H9 (cell line): ENCODE measurements around the gene ZNF385D. TPM values are rescaled to one million over a fixed set of nuclear protein-coding genes. Genes with fewer than 3 reads are reported as not detected.

Experiments
- DNase-seq: peaks from one replicate; pipeline ENCODE4 v3.0.0-alpha.2; 2017
- H2AFZ ChIP-seq: one replicate; pipeline ENCODE4 v1.6.1; 2013; ENCODE audit warnings: mild to moderate bottlenecking, low read length, control low read depth, moderate library complexity
- H2AK5ac ChIP-seq: 2 replicates; pipeline ENCODE4 v1.6.1; 2013; ENCODE audit warnings: low read length, control low read depth, mixed read lengths; ENCODE audit not compliant: insufficient read length
- H2BK120ac ChIP-seq: one replicate; pipeline ENCODE4 v1.6.1; 2013; ENCODE audit warnings: low read depth, mild to moderate bottlenecking, low read length, control low read depth, inconsistent platforms; ENCODE audit not compliant: poor library complexity, severe bottlenecking
- H2BK12ac ChIP-seq: 2 replicates; pipeline ENCODE4 v1.6.1; 2013; ENCODE audit warnings: low read length, control low read depth, mixed read lengths, low read depth; ENCODE audit not compliant: insufficient read length
- H2BK15ac ChIP-seq: 2 replicates; pipeline ENCODE4 v1.6.1; 2013; ENCODE audit warnings: low read depth, low read length, control low read depth
- H2BK20ac ChIP-seq: one replicate; pipeline ENCODE4 v1.6.1; 2013; ENCODE audit warnings: low read depth, mild to moderate bottlenecking, low read length, control low read depth, inconsistent platforms; ENCODE audit not compliant: poor library complexity, severe bottlenecking
- H2BK5ac ChIP-seq: 2 replicates; pipeline ENCODE4 v1.6.1; 2013; ENCODE audit warnings: low read length, control low read depth, mixed read lengths; ENCODE audit not compliant: insufficient read length
- H3K14ac ChIP-seq: 2 replicates; pipeline ENCODE4 v1.6.1; 2013; ENCODE audit warnings: low read length, control low read depth; ENCODE audit not compliant: insufficient read depth
- H3K18ac ChIP-seq: 2 replicates; pipeline ENCODE4 v1.6.1; 2013; ENCODE audit warnings: low read depth, mild to moderate bottlenecking, mixed read lengths, low read length, control low read depth; ENCODE audit not compliant: insufficient read length
- H3K23ac ChIP-seq: 2 replicates; pipeline ENCODE4 v1.6.1; 2013; ENCODE audit warnings: low read length, control low read depth, mixed read lengths, low read depth; ENCODE audit not compliant: insufficient read length
- H3K23me2 ChIP-seq: 2 replicates; pipeline ENCODE4 v1.6.1; 2013; ENCODE audit warnings: low read depth, mild to moderate bottlenecking, mixed read lengths, low read length, control low read depth; ENCODE audit not compliant: insufficient read length, poor library complexity, severe bottlenecking
- H3K27ac ChIP-seq: 2 replicates; pipeline ENCODE4 v1.5.1; 2013; ENCODE audit warnings: low read length, control low read depth, mixed read lengths, low read depth; ENCODE audit not compliant: insufficient read length
- H3K27me3 ChIP-seq: 2 replicates; pipeline ENCODE4 v1.6.1; 2013; ENCODE audit warnings: low read length, control low read depth, inconsistent platforms; ENCODE audit not compliant: insufficient read depth
- H3K4ac ChIP-seq: 2 replicates; pipeline ENCODE4 v1.6.1; 2013; ENCODE audit warnings: low read depth, mild to moderate bottlenecking, control low read depth, inconsistent platforms, low read length, moderate library complexity
- H3K4me1 ChIP-seq: 2 replicates; pipeline ENCODE4 v1.6.1; 2013; ENCODE audit warnings: low read length, control low read depth, inconsistent platforms; ENCODE audit not compliant: insufficient read depth
- H3K4me2 ChIP-seq: 2 replicates; pipeline ENCODE4 v1.6.1; 2013; ENCODE audit warnings: low read length, control low read depth, mixed read lengths; ENCODE audit not compliant: insufficient read length, insufficient read depth
- H3K56ac ChIP-seq: 2 replicates; pipeline ENCODE4 v1.6.1; 2013; ENCODE audit warnings: low read depth, mild to moderate bottlenecking, mixed read lengths, low read length, control low read depth; ENCODE audit not compliant: insufficient read length
- H3K79me1 ChIP-seq: 2 replicates; pipeline ENCODE4 v1.6.1; 2013; ENCODE audit warnings: low read depth, mild to moderate bottlenecking, moderate library complexity, low read length, control low read depth, inconsistent platforms; ENCODE audit not compliant: insufficient read depth, poor library complexity, severe bottlenecking
- H3K79me2 ChIP-seq: 2 replicates; pipeline ENCODE4 v1.6.1; 2013; ENCODE audit warnings: low read length, control low read depth, inconsistent platforms; ENCODE audit not compliant: insufficient read depth
- H3K9ac ChIP-seq: 2 replicates; pipeline ENCODE4 v1.6.1; 2013; ENCODE audit warnings: low read length, control low read depth, mixed read lengths; ENCODE audit not compliant: insufficient read length; ENCODE audit errors: extremely low read depth
- H3K9me3 ChIP-seq: one replicate; pipeline ENCODE4 v1.6.1; 2013; ENCODE audit warnings: low read depth, low read length, inconsistent platforms; ENCODE audit not compliant: control insufficient read depth
- H3T11ph ChIP-seq: one replicate; pipeline ENCODE4 v1.6.1; 2013; ENCODE audit warnings: mild to moderate bottlenecking, low read length, control low read depth, inconsistent platforms
- H4K20me1 ChIP-seq: one replicate; pipeline ENCODE4 v1.6.1; 2013; ENCODE audit not compliant: control insufficient read depth, insufficient read length, insufficient read depth
- H4K5ac ChIP-seq: 2 replicates; pipeline ENCODE4 v1.6.1; 2013; ENCODE audit warnings: low read depth, mild to moderate bottlenecking, mixed read lengths, low read length, control low read depth; ENCODE audit not compliant: insufficient read length
- H4K8ac ChIP-seq: replicated peaks from 2 replicates; pipeline ENCODE4 v1.6.1; 2013; ENCODE audit warnings: low read length, control low read depth, mixed read lengths, low read depth; ENCODE audit not compliant: insufficient read length
- H4K91ac ChIP-seq: 2 replicates; pipeline ENCODE4 v1.6.1; 2013; ENCODE audit warnings: low read depth, mild to moderate bottlenecking, moderate library complexity, mixed read lengths, low read length, control low read depth; ENCODE audit not compliant: insufficient read length
- H3K27ac Mint-ChIP-seq, 3 experiments: 2 replicates in 2 of 3; 3 replicates in 1 of 3; pipeline ENCODE4 v1.8.0; 2020 to 2021; ENCODE audit warnings: mixed read lengths in 3 of 3, mild to moderate bottlenecking in 1 of 3, moderate library complexity in 1 of 3
- H3K27me3 Mint-ChIP-seq: 2 replicates; pipeline ENCODE4 v1.8.0; 2021; ENCODE audit warnings: low read depth, mild to moderate bottlenecking, moderate library complexity, mixed read lengths
- H3K36me3 Mint-ChIP-seq, 3 experiments: 2 replicates in 2 of 3; 3 replicates in 1 of 3; pipeline ENCODE4 v1.8.0; 2020 to 2021; ENCODE audit warnings: low read depth in 3 of 3, mixed read lengths in 3 of 3; ENCODE audit not compliant: insufficient read depth in 1 of 3
- H3K4me1 Mint-ChIP-seq, 2 experiments: 2 replicates each; pipeline ENCODE4 v1.8.0; 2020; ENCODE audit warnings: mixed read lengths in 2 of 2
- H3K4me3 Mint-ChIP-seq, 2 experiments: 2 replicates in 1 of 2; 3 replicates in 1 of 2; pipeline ENCODE4 v1.8.0; 2020 to 2021; ENCODE audit warnings: mild to moderate bottlenecking in 2 of 2, mixed read lengths in 2 of 2, moderate library complexity in 1 of 2
- H3K9me3 Mint-ChIP-seq, 2 experiments: 2 replicates in 1 of 2; 3 replicates in 1 of 2; pipeline ENCODE4 v1.8.0; 2020; ENCODE audit warnings: mild to moderate bottlenecking in 2 of 2, mixed read lengths in 2 of 2, moderate library complexity in 1 of 2
- CTCF ChIP-seq: fragments of 200-600 bp; sonication (generic); conservative IDR thresholded peaks from 3 replicates; pipeline ENCODE4 v1.8.0; 2021; ENCODE audit warnings: antibody characterized with exemption, mild to moderate bottlenecking
- WGBS: extraction: QIAGEN DNeasy Blood & Tissue Kit; methylation state at CpG from one replicate; pipeline ENCODE4 v1.1.7; 2013; ENCODE audit warnings: missing lambda C conversion rate, low lambda C conversion rate, mixed read lengths; ENCODE audit not compliant: insufficient read length; ENCODE audit errors: extremely low coverage; 5-methylcytosine and 5-hydroxymethylcytosine counted together
- total RNA-seq: library from RNA; stranded (reverse); gene quantifications from 2 replicates; pipeline ENCODE4 v1.2.1, GENCODE V29; 2021

Gene ZNF385D
- total RNA-seq, 1 experiment from 2014 or later = 1.5 TPM

GRCh38 chr3:21644268-21644667, 106.7 kb downstream of the ZNF385D start:
- Mint-ChIP-seq H3K4me3 (no peak overlapping the region), H3K27ac (no peak overlapping the region), H3K36me3 (0 out of 7 replicates have a peak, but pooled peaks cover 0 to 3% (median 0%) of the 10 kb centered on the region in 3 experiments), H3K27me3 (no peaks in the 10 kb centered on the region), H3K4me1 (peaks cover 15% of the 10 kb centered on the region in 2 experiments), H3K9me3 (no peaks in the 10 kb centered on the region; a peak in 2 of 5 replicates)
- Histone ChIP-seq H4K91ac (no peak overlapping the region), H3K9me3 (no peaks in the 10 kb centered on the region), H3K18ac (no peak overlapping the region), H3K56ac (no peak overlapping the region), H2BK5ac (no peak overlapping the region), H2AK5ac (no peak overlapping the region), H2AFZ (no peak overlapping the region), H2BK120ac (no peak overlapping the region), H3K4me2 (no peak overlapping the region), H3K79me2 (no peaks in the 10 kb centered on the region), H3K23ac (no peak overlapping the region), H3K27me3 (no peaks in the 10 kb centered on the region), H3K4ac (no peak overlapping the region), H3K14ac (no peak overlapping the region), H4K20me1 (no peaks in the 10 kb centered on the region), H3K4me1 (peaks cover 3% of the 10 kb centered on the region; the same call in 1 of the 2 replicates), H3T11ph (no peak overlapping the region), H3K79me1 (no peaks in the 10 kb centered on the region), H2BK20ac (no peak overlapping the region), H2BK12ac (no peak overlapping the region), H3K27ac (no peak overlapping the region), H2BK15ac (no peak overlapping the region), H4K8ac (no peak overlapping the region), H4K5ac (no peak overlapping the region), H3K9ac (no peak overlapping the region), H3K23me2 (no peaks in the 10 kb centered on the region)
- no peak for TF ChIP-seq CTCF
- no peak for DNase-seq
- WGBS = no CpG with 5 or more reads among the region's 2 CpGs
